HepG2 (cell line): Measurements from ENCODE around the gene ELAVL3. TPM values are rescaled to one million over a fixed set of nuclear protein-coding genes. Genes with fewer than 3 reads are reported as not detected.

Source experiments
- ASH2L ChIP-seq: fragments of 300-600, 200-600 bp; sonication (generic); IDR thresholded peaks from 2 replicates; pipeline ENCODE4 v1.7.0; 2017; ENCODE audit warnings: low read depth, mild to moderate bottlenecking, moderate library complexity, mixed read lengths, low read length; ENCODE audit not compliant: insufficient read length
- ETV6 ChIP-seq: sonication (generic); formaldehyde crosslinking; conservative IDR thresholded peaks from 2 replicates; pipeline ENCODE4 v1.4.0; 2020; ENCODE audit warnings: missing genetic modification reagents
- GLMP ChIP-seq: sonication (generic); formaldehyde crosslinking; IDR thresholded peaks from 2 replicates; pipeline ENCODE4 v1.9.0; 2021; ENCODE audit warnings: missing genetic modification reagents, mild to moderate bottlenecking, borderline replicate concordance
- ZBTB38 ChIP-seq: sonication (generic); formaldehyde crosslinking; IDR thresholded peaks from 2 replicates; pipeline ENCODE4 v1.5.1; 2020; ENCODE audit warnings: mild to moderate bottlenecking, missing genetic modification reagents
- ZFP1 ChIP-seq: IDR thresholded peaks from 2 replicates; pipeline ENCODE4 v1.6.1; 2016
- ZFP36 ChIP-seq: fragments of 150-350 bp; IDR thresholded peaks from 2 replicates; pipeline ENCODE4 v1.6.1; 2018; ENCODE audit warnings: borderline replicate concordance, low read length, low read depth; ENCODE audit not compliant: partially characterized antibody
- ZNF224 ChIP-seq: sonication (generic); formaldehyde crosslinking; IDR thresholded peaks from 2 replicates; pipeline ENCODE4 v1.5.0; 2020; ENCODE audit warnings: mild to moderate bottlenecking, missing genetic modification reagents
- ZNF24 ChIP-seq: fragments of 450-650 bp; IDR thresholded peaks from 2 replicates; pipeline ENCODE4 v1.6.1; 2017; ENCODE audit warnings: antibody characterized with exemption, mild to moderate bottlenecking
- ZNF530 ChIP-seq: sonication (generic); formaldehyde crosslinking; IDR thresholded peaks from 2 replicates; pipeline ENCODE4 v1.5.0; 2020; ENCODE audit warnings: low read depth, mild to moderate bottlenecking, missing genetic modification reagents
- ZNF746 ChIP-seq: sonication (generic); formaldehyde crosslinking; IDR thresholded peaks from 2 replicates; pipeline ENCODE4 v1.8.0; 2022; ENCODE audit warnings: mild to moderate bottlenecking, missing genetic modification reagents
- ZSCAN30 ChIP-seq: sonication (generic); formaldehyde crosslinking; IDR thresholded peaks from 2 replicates; pipeline ENCODE4 v1.5.0; 2020; ENCODE audit warnings: mild to moderate bottlenecking, missing genetic modification reagents
- ZSCAN31 ChIP-seq: sonication (generic); formaldehyde crosslinking; IDR thresholded peaks from 2 replicates; pipeline ENCODE4 v1.5.0; 2020; ENCODE audit warnings: low read depth, mild to moderate bottlenecking, missing genetic modification reagents
- polyA plus RNA-seq, 8 experiments: library from polyadenylated mRNA; depleted of rRNA in 3 of 8; stranded (reverse) in 7 of 8; unstranded in 1 of 8; fragments of >200 nt; fragmentation: Illumina TruSeq in 4 of 8; extraction: Trizol in 4 of 8; gene quantifications; 2 replicates each; pipeline versions ENCODE4 v1.2.1 to v1.2.3, GENCODE V29; 2011 to 2016; ENCODE audit warnings: low read depth in 4 of 8, missing spikeins in 1 of 8, mixed read lengths in 1 of 8; ENCODE audit not compliant: insufficient read depth in 1 of 8
- total RNA-seq, 5 experiments: library from RNA; depleted of rRNA; stranded (reverse); fragments of >200 nt; fragmentation: Illumina TruSeq; extraction: Trizol; gene quantifications; 2 replicates each; pipeline ENCODE4 v1.2.3, GENCODE V29; 2016; ENCODE audit warnings: low read depth in 1 of 5
- TF ChIP-seq, protein P1 (sequence below): sonication (generic); formaldehyde crosslinking; IDR thresholded peaks from 2 replicates; pipeline ENCODE4 v1.9.0; 2022; ENCODE audit warnings: missing genetic modification reagents, mild to moderate bottlenecking, borderline replicate concordance
- TF ChIP-seq, protein P2 (sequence below): sonication (generic); formaldehyde crosslinking; IDR thresholded peaks from 2 replicates; pipeline ENCODE4 v1.8.0; 2022; ENCODE audit warnings: mild to moderate bottlenecking, missing genetic modification reagents; ENCODE audit not compliant: insufficient replicate concordance
- TF ChIP-seq, protein P3 (sequence below): sonication (generic); formaldehyde crosslinking; IDR thresholded peaks from 2 replicates; pipeline ENCODE4 v1.4.0; 2020; ENCODE audit warnings: missing genetic modification reagents
- TF ChIP-seq, protein P4 (sequence below): sonication (generic); formaldehyde crosslinking; IDR thresholded peaks from 2 replicates; pipeline ENCODE4 v1.5.0; 2020; ENCODE audit warnings: mild to moderate bottlenecking, missing genetic modification reagents, borderline replicate concordance

Gene ELAVL3
- total and polyA plus RNA-seq, 2 of the 13 experiments (the other 11 are each of a cell fraction or from before 2014, with no cell fraction given): 0.03 TPM; not detected in 1

DNA sequence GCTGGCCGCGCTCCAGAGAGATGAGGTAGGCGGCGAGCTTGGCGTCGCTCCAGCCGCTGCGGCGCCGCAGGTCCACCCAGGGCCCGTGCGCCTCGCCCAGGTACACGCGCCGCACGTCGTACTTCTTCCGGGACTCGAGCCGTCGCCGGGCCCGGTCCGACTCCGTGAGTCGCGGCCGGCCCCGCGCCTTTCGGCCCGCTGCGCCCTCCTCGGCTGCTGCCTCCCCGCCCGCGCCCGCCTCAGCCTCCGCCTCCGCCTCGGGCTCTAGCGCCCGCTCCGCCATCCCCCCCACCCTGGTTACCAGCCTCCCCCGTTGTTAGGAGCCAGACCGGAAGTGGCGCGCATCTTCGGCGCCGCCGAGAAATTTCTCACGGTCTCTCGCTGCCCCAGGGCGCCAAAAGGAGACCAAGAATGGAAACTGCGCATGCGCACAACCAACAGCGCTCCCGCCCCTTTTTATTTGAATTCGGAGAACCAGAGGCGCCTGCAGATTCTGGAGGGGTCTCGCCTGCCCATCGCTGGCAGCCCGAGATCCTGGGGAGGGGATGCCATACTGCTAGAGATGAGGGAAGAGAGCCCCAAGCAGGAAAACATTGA, 24.8 kb upstream of the ELAVL3 start, which contains the start of gene ZNF653 (continued):
- peak; percentile 67; the same call in 1 of the 2 replicates for TF ChIP-seq ZSCAN31
- TF ChIP-seq, protein P1, sequence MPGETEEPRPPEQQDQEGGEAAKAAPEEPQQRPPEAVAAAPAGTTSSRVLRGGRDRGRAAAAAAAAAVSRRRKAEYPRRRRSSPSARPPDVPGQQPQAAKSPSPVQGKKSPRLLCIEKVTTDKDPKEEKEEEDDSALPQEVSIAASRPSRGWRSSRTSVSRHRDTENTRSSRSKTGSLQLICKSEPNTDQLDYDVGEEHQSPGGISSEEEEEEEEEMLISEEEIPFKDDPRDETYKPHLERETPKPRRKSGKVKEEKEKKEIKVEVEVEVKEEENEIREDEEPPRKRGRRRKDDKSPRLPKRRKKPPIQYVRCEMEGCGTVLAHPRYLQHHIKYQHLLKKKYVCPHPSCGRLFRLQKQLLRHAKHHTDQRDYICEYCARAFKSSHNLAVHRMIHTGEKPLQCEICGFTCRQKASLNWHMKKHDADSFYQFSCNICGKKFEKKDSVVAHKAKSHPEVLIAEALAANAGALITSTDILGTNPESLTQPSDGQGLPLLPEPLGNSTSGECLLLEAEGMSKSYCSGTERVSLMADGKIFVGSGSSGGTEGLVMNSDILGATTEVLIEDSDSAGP: peak; percentile 50
- TF ChIP-seq, protein P2, sequence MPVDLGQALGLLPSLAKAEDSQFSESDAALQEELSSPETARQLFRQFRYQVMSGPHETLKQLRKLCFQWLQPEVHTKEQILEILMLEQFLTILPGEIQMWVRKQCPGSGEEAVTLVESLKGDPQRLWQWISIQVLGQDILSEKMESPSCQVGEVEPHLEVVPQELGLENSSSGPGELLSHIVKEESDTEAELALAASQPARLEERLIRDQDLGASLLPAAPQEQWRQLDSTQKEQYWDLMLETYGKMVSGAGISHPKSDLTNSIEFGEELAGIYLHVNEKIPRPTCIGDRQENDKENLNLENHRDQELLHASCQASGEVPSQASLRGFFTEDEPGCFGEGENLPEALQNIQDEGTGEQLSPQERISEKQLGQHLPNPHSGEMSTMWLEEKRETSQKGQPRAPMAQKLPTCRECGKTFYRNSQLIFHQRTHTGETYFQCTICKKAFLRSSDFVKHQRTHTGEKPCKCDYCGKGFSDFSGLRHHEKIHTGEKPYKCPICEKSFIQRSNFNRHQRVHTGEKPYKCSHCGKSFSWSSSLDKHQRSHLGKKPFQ: peak; percentile 28
- TF ChIP-seq ETV6 (CRISPR knock-in tag): no peak; the same call in 1 of the 2 replicates
- TF ChIP-seq GLMP: no peak
- no peak for TF ChIP-seq ZSCAN30 (CRISPR knock-in tag)
- TF ChIP-seq, protein P3, sequence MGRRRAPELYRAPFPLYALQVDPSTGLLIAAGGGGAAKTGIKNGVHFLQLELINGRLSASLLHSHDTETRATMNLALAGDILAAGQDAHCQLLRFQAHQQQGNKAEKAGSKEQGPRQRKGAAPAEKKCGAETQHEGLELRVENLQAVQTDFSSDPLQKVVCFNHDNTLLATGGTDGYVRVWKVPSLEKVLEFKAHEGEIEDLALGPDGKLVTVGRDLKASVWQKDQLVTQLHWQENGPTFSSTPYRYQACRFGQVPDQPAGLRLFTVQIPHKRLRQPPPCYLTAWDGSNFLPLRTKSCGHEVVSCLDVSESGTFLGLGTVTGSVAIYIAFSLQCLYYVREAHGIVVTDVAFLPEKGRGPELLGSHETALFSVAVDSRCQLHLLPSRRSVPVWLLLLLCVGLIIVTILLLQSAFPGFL: no peak
- no peak for TF ChIP-seq ZBTB38 (CRISPR knock-in tag)
- TF ChIP-seq ZFP36: no peak
- TF ChIP-seq ZNF224 (CRISPR knock-in tag): no peak
- TF ChIP-seq ZNF530 (CRISPR knock-in tag): no peak
- TF ChIP-seq ASH2L: peak; percentile 90
- no peak for TF ChIP-seq ZNF24
- TF ChIP-seq ZNF746 (CRISPR knock-in tag): 0 out of 2 replicates have a peak, but pooled peaks have one; percentile 31
- TF ChIP-seq ZFP1: no peak
- TF ChIP-seq, protein P4, sequence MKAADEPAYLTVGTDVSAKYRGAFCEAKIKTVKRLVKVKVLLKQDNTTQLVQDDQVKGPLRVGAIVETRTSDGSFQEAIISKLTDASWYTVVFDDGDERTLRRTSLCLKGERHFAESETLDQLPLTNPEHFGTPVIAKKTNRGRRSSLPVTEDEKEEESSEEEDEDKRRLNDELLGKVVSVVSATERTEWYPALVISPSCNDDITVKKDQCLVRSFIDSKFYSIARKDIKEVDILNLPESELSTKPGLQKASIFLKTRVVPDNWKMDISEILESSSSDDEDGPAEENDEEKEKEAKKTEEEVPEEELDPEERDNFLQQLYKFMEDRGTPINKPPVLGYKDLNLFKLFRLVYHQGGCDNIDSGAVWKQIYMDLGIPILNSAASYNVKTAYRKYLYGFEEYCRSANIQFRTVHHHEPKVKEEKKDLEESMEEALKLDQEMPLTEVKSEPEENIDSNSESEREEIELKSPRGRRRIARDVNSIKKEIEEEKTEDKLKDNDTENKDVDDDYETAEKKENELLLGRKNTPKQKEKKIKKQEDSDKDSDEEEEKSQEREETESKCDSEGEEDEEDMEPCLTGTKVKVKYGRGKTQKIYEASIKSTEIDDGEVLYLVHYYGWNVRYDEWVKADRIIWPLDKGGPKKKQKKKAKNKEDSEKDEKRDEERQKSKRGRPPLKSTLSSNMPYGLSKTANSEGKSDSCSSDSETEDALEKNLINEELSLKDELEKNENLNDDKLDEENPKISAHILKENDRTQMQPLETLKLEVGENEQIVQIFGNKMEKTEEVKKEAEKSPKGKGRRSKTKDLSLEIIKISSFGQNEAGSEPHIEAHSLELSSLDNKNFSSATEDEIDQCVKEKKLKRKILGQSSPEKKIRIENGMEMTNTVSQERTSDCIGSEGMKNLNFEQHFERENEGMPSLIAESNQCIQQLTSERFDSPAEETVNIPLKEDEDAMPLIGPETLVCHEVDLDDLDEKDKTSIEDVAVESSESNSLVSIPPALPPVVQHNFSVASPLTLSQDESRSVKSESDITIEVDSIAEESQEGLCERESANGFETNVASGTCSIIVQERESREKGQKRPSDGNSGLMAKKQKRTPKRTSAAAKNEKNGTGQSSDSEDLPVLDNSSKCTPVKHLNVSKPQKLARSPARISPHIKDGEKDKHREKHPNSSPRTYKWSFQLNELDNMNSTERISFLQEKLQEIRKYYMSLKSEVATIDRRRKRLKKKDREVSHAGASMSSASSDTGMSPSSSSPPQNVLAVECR (CRISPR knock-in tag): peak; percentile 80; the same call in 1 of the 2 replicates
